Muscle of arm (tissue), 14 donors: ENCODE results near the gene AZI2. TPM values are rescaled to one million over a fixed set of nuclear protein-coding genes. Genes with fewer than 3 reads are reported as not detected.
A peak's percentile ranks its signal among the peaks of the same experiment; 100 is the strongest.

Experiments
- DNase-seq: peaks from one replicate; pipeline ENCODE4 v3.0.0-alpha.2; 2013
- long read RNA-seq, 11 donors: transcript quantifications; one replicate each; lab custom pipeline, GENCODE V29; 2026
- polyA plus RNA-seq, 12 donors: library from polyadenylated mRNA; unstranded; fragments of 120-200 nt; gene quantifications; one replicate each; pipeline ENCODE4 v1.2.1, GENCODE V29; 2013; ENCODE audit not compliant: insufficient read length in 12 of 12

The AZI2 gene
- polyA plus RNA-seq: 10 to 100 TPM in 11 of 12 donors, not detected in 1; 61.0 to 97.4 (median 85.2) TPM
- long read RNA-seq, donor 1, full-length matches to known transcripts: 14 of 14 reads
- long read RNA-seq, donor 1, partial matches to known transcripts: 0 of 14 reads
- long read RNA-seq, donor 1, other reads (novel, unspliced or antisense): 0 of 14 reads
- long read RNA-seq, donor 2, full-length matches to known transcripts: 20 of 20 reads
- long read RNA-seq, donor 2, partial matches to known transcripts: 0 of 20 reads
- long read RNA-seq, donor 2, other reads (novel, unspliced or antisense): 0 of 20 reads
- long read RNA-seq, donor 3, full-length matches to known transcripts: 7 of 7 reads
- long read RNA-seq, donor 3, partial matches to known transcripts: 0 of 7 reads
- long read RNA-seq, donor 3, other reads (novel, unspliced or antisense): 0 of 7 reads
- long read RNA-seq, donor 4, full-length matches to known transcripts: 7 of 7 reads
- long read RNA-seq, donor 4, partial matches to known transcripts: 0 of 7 reads
- long read RNA-seq, donor 4, other reads (novel, unspliced or antisense): 0 of 7 reads
- long read RNA-seq, donor 5, full-length matches to known transcripts: 30 of 144 reads
- long read RNA-seq, donor 5, partial matches to known transcripts: 9 of 144 reads
- long read RNA-seq, donor 5, other reads (novel, unspliced or antisense): 105 of 144 reads
- long read RNA-seq, donor 6, full-length matches to known transcripts: 18 of 65 reads
- long read RNA-seq, donor 6, partial matches to known transcripts: 8 of 65 reads
- long read RNA-seq, donor 6, other reads (novel, unspliced or antisense): 39 of 65 reads
- long read RNA-seq, donor 7, full-length matches to known transcripts: 10 of 10 reads
- long read RNA-seq, donor 7, partial matches to known transcripts: 0 of 10 reads
- long read RNA-seq, donor 7, other reads (novel, unspliced or antisense): 0 of 10 reads
- long read RNA-seq, donor 8, full-length matches to known transcripts: 27 of 98 reads
- long read RNA-seq, donor 8, partial matches to known transcripts: 0 of 98 reads
- long read RNA-seq, donor 8, other reads (novel, unspliced or antisense): 71 of 98 reads
- long read RNA-seq, donor 9, full-length matches to known transcripts: 12 of 12 reads
- long read RNA-seq, donor 9, partial matches to known transcripts: 0 of 12 reads
- long read RNA-seq, donor 9, other reads (novel, unspliced or antisense): 0 of 12 reads
- long read RNA-seq, donor 10, full-length matches to known transcripts: 20 of 20 reads
- long read RNA-seq, donor 10, partial matches to known transcripts: 0 of 20 reads
- long read RNA-seq, donor 10, other reads (novel, unspliced or antisense): 0 of 20 reads
- long read RNA-seq, donor 11, full-length matches to known transcripts: 21 of 21 reads
- long read RNA-seq, donor 11, partial matches to known transcripts: 0 of 21 reads
- long read RNA-seq, donor 11, other reads (novel, unspliced or antisense): 0 of 21 reads

GRCh38 chr3:28348629-28349468 is at the start of gene AZI2, which contains the start of gene ZCWPW2:
TSS of gene AZI2 (minus strand) at chr3:28348824. CDS start at chr3:28340617, 8,207 bp downstream.
TSS of gene ZCWPW2 (plus strand) at chr3:28348721. CDS start at chr3:28413069, 64,348 bp downstream.
- DNase-seq: peak; percentile 97

GRCh38 chr3:28388978-28389377 is 40.4 kb upstream of the AZI2 start:
- DNase-seq: no peak

GRCh38 chr3:28386049-28386448 is 37.4 kb upstream of the AZI2 start:
- DNase-seq: no peak

- DNase-seq: peak; percentile 83
Observed at GRCh38 chr3:28376424-28376823, 27.8 kb upstream of the AZI2 start.

GRCh38 chr3:28349469-28350000 is 911 bp upstream of the AZI2 start:
- no peak for DNase-seq

- DNase-seq: no peak
Observed at GRCh38 chr3:28348265-28348628, 377 bp downstream of the AZI2 start.

GRCh38 chr3:28347374-28348264 is 1.0 kb downstream of the AZI2 start:
- DNase-seq: peak; percentile 29

- DNase-seq: no peak
Observed at GRCh38 chr3:28345690-28346089, 2.9 kb downstream of the AZI2 start.

- no peak for DNase-seq
Observed at GRCh38 chr3:28343144-28343543, 5.5 kb downstream of the AZI2 start.

GRCh38 chr3:28337230-28337629 is 11.4 kb downstream of the AZI2 start:
- no peak for DNase-seq

- no peak for DNase-seq
Observed at GRCh38 chr3:28335246-28335645, 13.4 kb downstream of the AZI2 start.

- DNase-seq: no peak
Observed at GRCh38 chr3:28334552-28334951, 14.1 kb downstream of the AZI2 start.

- peak; percentile 27 for DNase-seq
Observed at GRCh38 chr3:28328188-28329151, 20.2 kb downstream of the AZI2 start.

GRCh38 chr3:28326458-28326926 is 22.1 kb downstream of the AZI2 start:
- no peak for DNase-seq

GRCh38 chr3:28322464-28322863 is 26.2 kb downstream of the AZI2 start:
- DNase-seq: no peak

GRCh38 chr3:28320981-28321380 is 27.6 kb downstream of the AZI2 start:
- no peak for DNase-seq

- no peak for DNase-seq
Observed at GRCh38 chr3:28317438-28318022, 31.1 kb downstream of the AZI2 start.
